AG09309 (cell line): ENCODE data around the gene CHD8.

Experiments
- DNase-seq: peaks from one replicate; pipeline ENCODE4 v3.0.0-alpha.2; 2010; ENCODE audit warnings: low read depth
- H3K4me3 ChIP-seq: 2 replicates; pipeline ENCODE4 v1.5.1; 2011; ENCODE audit warnings: mild to moderate bottlenecking, low read depth, low read length, moderate library complexity; ENCODE audit not compliant: control insufficient read depth
- CTCF ChIP-seq: IDR thresholded peaks from 2 replicates; pipeline ENCODE4 v1.5.1; 2011; ENCODE audit warnings: mild to moderate bottlenecking, low read depth, low read length, inconsistent platforms; ENCODE audit not compliant: insufficient read depth, control insufficient read depth; ENCODE audit errors: missing control alignments

Gene CHD8

GRCh38 chr14:21346532-21347135, 109.3 kb downstream of the CHD8 start:
- DNase-seq = peak; percentile 24
- H3K4me3 ChIP-seq = no peak overlapping the region
- TF ChIP-seq CTCF = no peak

- no peak for TF ChIP-seq CTCF
- DNase-seq = no peak
- H3K4me3 ChIP-seq = no peak overlapping the region
These were observed 112.7 kb downstream of the CHD8 start for GRCh38 chr14:21343035-21343794.
